HCT116 (cell line): Measurements from ENCODE around the gene IGFBP6. TPM values are rescaled to one million over a fixed set of nuclear protein-coding genes. Genes with fewer than 3 reads are reported as not detected.

Experiments used
- ATAC-seq: fragments of 200-7000 bp; cut with Tn5 transposase; 2 replicates; pipeline ENCODE4 v1.9.1; 2020; ENCODE audit warnings: mild to moderate bottlenecking, moderate library complexity
- BruUV-seq: library from RNA; stranded (reverse); fragments of 400-500 nt; replicated peaks from 2 replicates; lab custom pipeline; 2021; lab: Mats Ljungman, UMichigan
- CTCF ChIA-PET: fragments of 300-600 bp; sonication (Branson Sonifier 250); formaldehyde crosslinking; loops from one replicate; lab custom pipeline; 2021; ENCODE audit warnings: antibody characterized with exemption; lab: Charles Lee
- POLR2A ChIA-PET: fragments of 300-600, 350-600 bp; sonication (Branson Sonifier 250); formaldehyde crosslinking; loops from one replicate; lab custom pipeline; 2021; ENCODE audit warnings: antibody characterized with exemption; lab: Charles Lee
- RAD21 ChIA-PET, 2 experiments: fragments of 300-600 bp; sonication (Branson Sonifier 250); formaldehyde crosslinking; loops; one replicate each; lab custom pipeline; 2023; ENCODE audit warnings: low total read pairs in 2 of 2; ENCODE audit not compliant: uncharacterized antibody in 2 of 2, unreplicated experiment in 2 of 2, low non-redundant PET in 1 of 2; lab: Charles Lee
- DNase-seq: peaks from one replicate; pipeline ENCODE4 v3.0.0-alpha.2; 2010; ENCODE audit warnings: low read depth, low spot score
- H2AFZ ChIP-seq: fragments of 200-600 bp; shearing (Covaris generic), sonication (generic); 2 replicates; pipeline ENCODE4 v1.6.1; 2017; ENCODE audit warnings: low read depth, mixed run types, mixed read lengths, antibody characterized with exemption, low read length; ENCODE audit not compliant: poor library complexity, severe bottlenecking
- H3K27ac ChIP-seq: 2 replicates; pipeline ENCODE4 v1.5.1; 2012; ENCODE audit warnings: low read depth, low read length
- H3K27me3 ChIP-seq: fragments of 200-600 bp; sonication (generic); 2 replicates; pipeline ENCODE4 v1.6.1; 2016; ENCODE audit warnings: mixed run types, low read length, mixed read lengths; ENCODE audit not compliant: insufficient read depth
- H3K36me3 ChIP-seq, 2 experiments: fragments of 200-500 bp in 1 of 2; fragments of 200-600 bp in 1 of 2; sonication (Bioruptor generic) in 1 of 2; sonication (generic) in 1 of 2; 2 replicates each; pipeline versions ENCODE4 v1.5.1 to v1.6.1; 2014 to 2016; ENCODE audit warnings: low read length in 2 of 2, inconsistent platforms in 1 of 2, mixed read lengths in 1 of 2, mixed run types in 1 of 2; ENCODE audit not compliant: insufficient read depth in 2 of 2, control insufficient read depth in 1 of 2
- H3K4me1 ChIP-seq, 2 experiments: fragments of 200-600 bp in 1 of 2; sonication (generic) in 1 of 2; 2 replicates each; pipeline versions ENCODE4 v1.5.1 to v1.6.1; 2012 to 2017; ENCODE audit warnings: low read length in 2 of 2, inconsistent platforms in 1 of 2, mild to moderate bottlenecking in 1 of 2, mixed read lengths in 1 of 2, mixed run types in 1 of 2, moderate library complexity in 1 of 2; ENCODE audit not compliant: insufficient read depth in 2 of 2, control insufficient read depth in 1 of 2
- H3K4me2 ChIP-seq: fragments of 200-600 bp; sonication (generic); 2 replicates; pipeline ENCODE4 v1.6.1; 2017; ENCODE audit warnings: mixed run types, low read length, mixed read lengths
- H3K4me3 ChIP-seq, 2 experiments: fragments of 200-600 bp in 1 of 2; sonication (generic) in 1 of 2; replicated peaks in 1 of 2; 2 replicates each; pipeline ENCODE4 v1.5.1; 2011 to 2016; ENCODE audit warnings: low read length in 2 of 2, control low read depth in 1 of 2, low read depth in 1 of 2, mild to moderate bottlenecking in 1 of 2, mixed read lengths in 1 of 2, mixed run types in 1 of 2
- H3K79me2 ChIP-seq: fragments of 200-600 bp; sonication (generic); 2 replicates; pipeline ENCODE4 v1.6.1; 2017; ENCODE audit warnings: mild to moderate bottlenecking, mixed run types, low read length, moderate library complexity, mixed read lengths; ENCODE audit not compliant: insufficient read depth
- H3K9ac ChIP-seq: fragments of 200-600 bp; sonication (generic); 2 replicates; pipeline ENCODE4 v1.6.1; 2016; ENCODE audit warnings: low read length, mixed read lengths
- H3K9me2 ChIP-seq: fragments of 200-600 bp; sonication (generic), shearing (Covaris generic); 2 replicates; pipeline ENCODE4 v1.6.1; 2017; ENCODE audit warnings: mixed run types, mild to moderate bottlenecking, moderate library complexity; ENCODE audit not compliant: insufficient read depth
- H3K9me3 ChIP-seq, 2 experiments: fragments of 200-500 bp in 1 of 2; fragments of 200-600 bp in 1 of 2; sonication (Bioruptor generic) in 1 of 2; sonication (generic) in 1 of 2; 2 replicates each; pipeline ENCODE4 v1.6.1; 2014 to 2017; ENCODE audit warnings: low read length in 2 of 2, mixed read lengths in 2 of 2, inconsistent platforms in 1 of 2, low read depth in 1 of 2, mild to moderate bottlenecking in 1 of 2, mixed run types in 1 of 2, moderate library complexity in 1 of 2; ENCODE audit not compliant: control insufficient read depth in 1 of 2, insufficient read depth in 1 of 2
- H4K20me1 ChIP-seq: fragments of 200-600 bp; sonication (generic), shearing (Covaris generic); 2 replicates; pipeline ENCODE4 v1.6.1; 2017; ENCODE audit warnings: mixed run types, mild to moderate bottlenecking, moderate library complexity; ENCODE audit not compliant: insufficient read depth
- EZH2phosphoT487 ChIP-seq: fragments of 200-600 bp; IDR thresholded peaks from 2 replicates; pipeline ENCODE4 v1.6.1; 2018; ENCODE audit warnings: antibody characterized with exemption, borderline replicate concordance
- FOSL1 ChIP-seq: IDR thresholded peaks from 2 replicates; pipeline ENCODE4 v1.6.1; 2012; ENCODE audit warnings: low read depth
- POLR2AphosphoS5 ChIP-seq: IDR thresholded peaks from 2 replicates; pipeline ENCODE4 v1.6.1; 2011; ENCODE audit warnings: mild to moderate bottlenecking, low read depth, low read length, moderate library complexity
- ZFX ChIP-seq: fragments of 450-650 bp; IDR thresholded peaks from 2 replicates; pipeline ENCODE4 v1.6.1; 2017
- ZNF274 ChIP-seq: fragments of 200-500 bp; sonication (Bioruptor generic); IDR thresholded peaks from 2 replicates; pipeline ENCODE4 v1.6.1; 2014; ENCODE audit warnings: mild to moderate bottlenecking, low read depth, low read length, inconsistent platforms
- intact Hi-C: fragments of 100-400 bp; cut with micrococcal nuclease; formaldehyde crosslinking; loops from 2 replicates; pipeline ENCODE4 v1.10.0; 2022
- total RNA-seq: library from RNA; stranded (reverse); gene quantifications from one replicate; pipeline ENCODE4 v1.2.1, GENCODE V29; 2021; ENCODE audit not compliant: unreplicated experiment
- TF ChIP-seq, protein P1 (sequence below): IDR thresholded peaks from 2 replicates; pipeline ENCODE4 v1.6.1; 2012; ENCODE audit warnings: low read depth
- TF ChIP-seq, protein P2 (sequence below): IDR thresholded peaks from 2 replicates; pipeline ENCODE4 v1.6.1; 2012

IGFBP6 gene
- total RNA-seq, 1 experiment from 2014 or later, result 83.4 TPM

DNA sequence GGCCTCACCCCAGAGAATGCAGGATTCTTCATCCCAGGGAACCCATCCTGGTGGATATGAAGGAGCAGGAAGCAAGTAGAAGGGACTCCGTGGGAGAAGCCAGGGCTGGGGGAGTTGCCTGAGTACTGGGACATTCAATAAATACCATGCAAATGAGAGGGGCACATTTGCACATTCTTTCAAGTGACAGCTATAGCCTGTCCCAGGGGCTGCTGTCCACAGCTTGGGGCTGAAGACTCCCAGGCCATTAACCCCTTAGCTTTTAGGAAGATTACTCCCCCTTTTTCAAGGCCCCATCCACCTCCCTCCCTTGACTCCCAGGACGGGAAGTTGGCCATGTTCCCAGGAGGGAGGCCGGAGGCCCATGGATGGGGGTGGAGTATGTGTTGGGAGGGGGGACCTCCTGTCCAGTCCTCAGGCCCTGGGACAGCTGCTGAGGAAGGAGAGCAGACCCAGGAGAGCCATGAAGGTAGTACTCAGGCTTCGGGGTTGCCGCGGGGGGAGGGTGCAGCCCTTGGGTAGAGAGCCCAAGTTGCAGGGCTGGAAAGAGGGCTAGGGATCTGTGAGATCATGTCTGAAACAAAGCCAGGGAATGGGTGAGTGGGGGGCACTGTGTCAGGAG is 48.6 kb upstream of the IGFBP6 start:
- H3K79me2 ChIP-seq, result peaks cover 23% of the 10 kb centered on the region; the same call in 1 of the 2 replicates
- ATAC-seq (no peak), DNase-seq (no peak)
- H3K4me3 ChIP-seq, result peak overlapping the region; percentile 53 to 59
- H3K9me3 ChIP-seq, result no peaks in the 10 kb centered on the region
- H3K4me1 ChIP-seq, result peaks cover 71 to 95% of the 10 kb centered on the region in 2 experiments
- no peaks in the 10 kb centered on the region for H3K36me3 ChIP-seq
- ChIA-PET CTCF (interaction anchor here (0.7 to 2.8 kb wide), 10 partner anchors 9 to 164 kb away, joined by 3 to 20 read pairs (median 7); partner anchors contain the start of genes CSAD and ZNF740), RAD21 (interaction anchor here (0.6 to 2.1 kb wide), 3 partner anchors 12 to 88 kb away, joined by 4 to 7 read pairs (median 5); no protein-coding TSS in a partner anchor), POLR2A (interaction anchor here (0.8 to 2.3 kb wide), 5 partner anchors 30 to 142 kb away, joined by 3 to 12 read pairs (median 6); partner anchors contain the start of genes CSAD, EIF4B, SPRYD3 and ZNF740)
- intact Hi-C loops, result loop anchor here (5.0 kb wide), 2 partner anchors 42 to 318 kb away; partner anchors contain the start of gene EIF4B
- peak overlapping the region; percentile 91 for H3K27ac ChIP-seq
- TF ChIP-seq, protein P1, sequence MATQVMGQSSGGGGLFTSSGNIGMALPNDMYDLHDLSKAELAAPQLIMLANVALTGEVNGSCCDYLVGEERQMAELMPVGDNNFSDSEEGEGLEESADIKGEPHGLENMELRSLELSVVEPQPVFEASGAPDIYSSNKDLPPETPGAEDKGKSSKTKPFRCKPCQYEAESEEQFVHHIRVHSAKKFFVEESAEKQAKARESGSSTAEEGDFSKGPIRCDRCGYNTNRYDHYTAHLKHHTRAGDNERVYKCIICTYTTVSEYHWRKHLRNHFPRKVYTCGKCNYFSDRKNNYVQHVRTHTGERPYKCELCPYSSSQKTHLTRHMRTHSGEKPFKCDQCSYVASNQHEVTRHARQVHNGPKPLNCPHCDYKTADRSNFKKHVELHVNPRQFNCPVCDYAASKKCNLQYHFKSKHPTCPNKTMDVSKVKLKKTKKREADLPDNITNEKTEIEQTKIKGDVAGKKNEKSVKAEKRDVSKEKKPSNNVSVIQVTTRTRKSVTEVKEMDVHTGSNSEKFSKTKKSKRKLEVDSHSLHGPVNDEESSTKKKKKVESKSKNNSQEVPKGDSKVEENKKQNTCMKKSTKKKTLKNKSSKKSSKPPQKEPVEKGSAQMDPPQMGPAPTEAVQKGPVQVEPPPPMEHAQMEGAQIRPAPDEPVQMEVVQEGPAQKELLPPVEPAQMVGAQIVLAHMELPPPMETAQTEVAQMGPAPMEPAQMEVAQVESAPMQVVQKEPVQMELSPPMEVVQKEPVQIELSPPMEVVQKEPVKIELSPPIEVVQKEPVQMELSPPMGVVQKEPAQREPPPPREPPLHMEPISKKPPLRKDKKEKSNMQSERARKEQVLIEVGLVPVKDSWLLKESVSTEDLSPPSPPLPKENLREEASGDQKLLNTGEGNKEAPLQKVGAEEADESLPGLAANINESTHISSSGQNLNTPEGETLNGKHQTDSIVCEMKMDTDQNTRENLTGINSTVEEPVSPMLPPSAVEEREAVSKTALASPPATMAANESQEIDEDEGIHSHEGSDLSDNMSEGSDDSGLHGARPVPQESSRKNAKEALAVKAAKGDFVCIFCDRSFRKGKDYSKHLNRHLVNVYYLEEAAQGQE, result no peak
- TF ChIP-seq POLR2AphosphoS5, result no peak; the same call in 1 of the 2 replicates
- no peak for TF ChIP-seq FOSL1
- TF ChIP-seq EZH2phosphoT487, result no peak
- TF ChIP-seq, protein P2, sequence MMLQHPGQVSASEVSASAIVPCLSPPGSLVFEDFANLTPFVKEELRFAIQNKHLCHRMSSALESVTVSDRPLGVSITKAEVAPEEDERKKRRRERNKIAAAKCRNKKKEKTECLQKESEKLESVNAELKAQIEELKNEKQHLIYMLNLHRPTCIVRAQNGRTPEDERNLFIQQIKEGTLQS, result no peak
- no peak for TF ChIP-seq ZNF274
- 0 out of 2 replicates have a peak, but pooled peaks have one; percentile 62 for TF ChIP-seq ZFX
- H3K27me3 ChIP-seq, result no peaks in the 10 kb centered on the region
- no peak overlapping the region for H2AFZ ChIP-seq
- BruUV-seq, result no TSS peak
- no peaks in the 10 kb centered on the region for H4K20me1 ChIP-seq
- peak overlapping the region; percentile 75 for H3K9ac ChIP-seq
- peak overlapping the region; percentile 97 for H3K4me2 ChIP-seq
- no peaks in the 10 kb centered on the region for H3K9me2 ChIP-seq
